Measurements from ENCODE around the gene CMTM4.
A peak's percentile ranks its signal among the peaks of the same experiment; 100 is the strongest.

CMTM4 gene

GRCh38 chr16:66735891-66736290 is 39.3 kb upstream of the CMTM4 start:
- DNase-seq (ENCODE audit: insufficient read length, low spot score) (no peak), FAIRE-seq (no peak)
- no peak for TF ChIP-seq CTCF (IDR thresholded peaks at IDR 0.05; ENCODE audit: insufficient read depth, missing control alignments)

GRCh38 chr16:66731101-66731500 is 34.6 kb upstream of the CMTM4 start:
- FAIRE-seq (no peak), DNase-seq (ENCODE audit: insufficient read length, low spot score) (no peak)
- TF ChIP-seq CTCF (IDR thresholded peaks at IDR 0.05; ENCODE audit: insufficient read depth, missing control alignments) = no peak

GRCh38 chr16:66728804-66729203 is 32.3 kb upstream of the CMTM4 start:
- TF ChIP-seq CTCF (IDR thresholded peaks at IDR 0.05; ENCODE audit: insufficient read depth, missing control alignments) = no peak
- no peak for DNase-seq (ENCODE audit: insufficient read length, low spot score)

GRCh38 chr16:66728117-66728787 is 31.7 kb upstream of the CMTM4 start:
- peak; percentile 56 for TF ChIP-seq CTCF (IDR thresholded peaks at IDR 0.05; ENCODE audit: insufficient read depth, missing control alignments)
- no peak for DNase-seq (ENCODE audit: insufficient read length, low spot score)
- FAIRE-seq = no peak

More at GRCh38 chr16:66728804-66729203, 32.3 kb upstream of the CMTM4 start:
- no peak for FAIRE-seq

GRCh38 chr16:66720766-66721165 is 24.2 kb upstream of the CMTM4 start:
- no peak for DNase-seq (ENCODE audit: insufficient read length, low spot score)
- no peak for FAIRE-seq
- no peak for TF ChIP-seq CTCF (IDR thresholded peaks at IDR 0.05; ENCODE audit: insufficient read depth, missing control alignments)

- FAIRE-seq (no peak), DNase-seq (ENCODE audit: insufficient read length, low spot score) (no peak)
- no peak for TF ChIP-seq CTCF (IDR thresholded peaks at IDR 0.05; ENCODE audit: insufficient read depth, missing control alignments)
Measured at GRCh38 chr16:66719246-66719645, 22.7 kb upstream of the CMTM4 start.

GRCh38 chr16:66717776-66718175 is 21.2 kb upstream of the CMTM4 start:
- FAIRE-seq (no peak), DNase-seq (ENCODE audit: insufficient read length, low spot score) (no peak)
- no peak for TF ChIP-seq CTCF (IDR thresholded peaks at IDR 0.05; ENCODE audit: insufficient read depth, missing control alignments)

Measured in D721Med (cell line).